Duodenal mucosa (tissue), 2 donors: ENCODE measurements around the gene ADARB2.

Experiments
- H3K27ac ChIP-seq: one replicate; pipeline ENCODE4 v1.7.0; 2013; ENCODE audit warnings: low read depth, low read length
- H3K27me3 ChIP-seq, 2 donors: one replicate each; pipeline ENCODE4 v1.7.0; 2013; ENCODE audit warnings: low read length in 2 of 2, control low read depth in 1 of 2; ENCODE audit not compliant: insufficient read depth in 2 of 2, control insufficient read depth in 1 of 2
- H3K36me3 ChIP-seq, 2 donors: one replicate each; pipeline ENCODE4 v1.7.0; 2013; ENCODE audit warnings: low read length in 2 of 2, control low read depth in 1 of 2; ENCODE audit not compliant: insufficient read depth in 2 of 2, control insufficient read depth in 1 of 2
- H3K4me1 ChIP-seq, 2 donors: one replicate each; pipeline ENCODE4 v1.7.0; 2013; ENCODE audit warnings: low read length in 2 of 2, control low read depth in 1 of 2; ENCODE audit not compliant: insufficient read depth in 2 of 2, control insufficient read depth in 1 of 2
- H3K4me3 ChIP-seq, 2 donors: one replicate each; pipeline ENCODE4 v1.7.0; 2013; ENCODE audit warnings: low read length in 2 of 2, low read depth in 1 of 2
- H3K9ac ChIP-seq, 2 donors: one replicate each; pipeline ENCODE4 v1.7.0; 2013; ENCODE audit warnings: low read length in 2 of 2, low read depth in 1 of 2
- H3K9me3 ChIP-seq, 2 donors: one replicate each; pipeline ENCODE4 v1.7.0; 2013; ENCODE audit warnings: low read length in 2 of 2, control low read depth in 1 of 2; ENCODE audit not compliant: control insufficient read depth in 1 of 2

Gene ADARB2

DNA sequence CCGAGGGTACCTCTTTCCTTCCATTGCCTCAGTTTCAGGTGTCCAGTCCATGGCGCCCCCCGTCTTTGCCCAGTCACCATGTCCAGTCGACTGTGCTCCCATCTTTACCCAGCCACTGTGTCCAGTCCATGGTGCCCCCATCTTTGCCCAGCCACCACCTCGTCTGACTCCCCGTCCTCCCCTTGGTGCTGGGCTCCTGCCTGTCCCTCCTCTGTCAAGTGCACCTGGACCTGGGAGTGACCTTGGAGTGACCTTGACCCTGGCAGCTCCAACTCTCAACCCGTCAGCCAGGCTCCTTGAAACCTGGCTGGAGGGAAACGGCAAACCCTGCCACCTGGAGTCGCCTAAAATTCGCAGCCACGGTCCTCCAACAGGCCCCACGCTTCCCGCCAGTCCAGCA, 180.2 kb downstream of the ADARB2 start:
- no peaks in the 10 kb centered on the region for H3K36me3 ChIP-seq
- peaks cover 0 to 7% of the 10 kb centered on the region in 2 donors for H3K27me3 ChIP-seq
- H3K9ac ChIP-seq = no peak overlapping the region
- no peaks in the 10 kb centered on the region for H3K9me3 ChIP-seq
- no peak overlapping the region for H3K4me3 ChIP-seq
- no peak overlapping the region for H3K27ac ChIP-seq
- H3K4me1 ChIP-seq = no peaks in the 10 kb centered on the region

DNA sequence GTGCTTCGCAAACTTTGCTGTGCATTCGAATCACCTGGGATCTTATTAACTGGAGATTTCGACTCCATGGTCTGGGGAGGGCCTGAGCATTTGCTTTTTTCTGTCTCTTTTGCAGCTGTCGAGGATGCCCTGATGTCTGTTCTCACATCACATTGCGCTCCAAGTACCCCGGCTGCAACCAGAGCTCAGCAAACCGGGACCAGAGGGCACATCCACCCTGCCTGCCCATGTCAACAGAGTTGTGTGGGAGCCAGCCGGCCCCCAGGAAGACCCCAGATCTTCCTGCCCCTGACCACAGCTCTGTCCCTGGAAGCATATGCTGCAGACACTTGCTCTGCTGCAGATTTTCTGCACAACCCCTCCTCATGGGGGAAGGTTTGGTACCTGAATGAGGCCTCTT, 180.8 kb downstream of the ADARB2 start:
- peaks cover 0 to 7% of the 10 kb centered on the region in 2 donors for H3K27me3 ChIP-seq
- H3K9ac ChIP-seq = no peak overlapping the region
- no peaks in the 10 kb centered on the region for H3K36me3 ChIP-seq
- H3K27ac ChIP-seq = no peak overlapping the region
- H3K4me3 ChIP-seq = no peak overlapping the region
- no peaks in the 10 kb centered on the region for H3K9me3 ChIP-seq
- no peaks in the 10 kb centered on the region for H3K4me1 ChIP-seq

DNA sequence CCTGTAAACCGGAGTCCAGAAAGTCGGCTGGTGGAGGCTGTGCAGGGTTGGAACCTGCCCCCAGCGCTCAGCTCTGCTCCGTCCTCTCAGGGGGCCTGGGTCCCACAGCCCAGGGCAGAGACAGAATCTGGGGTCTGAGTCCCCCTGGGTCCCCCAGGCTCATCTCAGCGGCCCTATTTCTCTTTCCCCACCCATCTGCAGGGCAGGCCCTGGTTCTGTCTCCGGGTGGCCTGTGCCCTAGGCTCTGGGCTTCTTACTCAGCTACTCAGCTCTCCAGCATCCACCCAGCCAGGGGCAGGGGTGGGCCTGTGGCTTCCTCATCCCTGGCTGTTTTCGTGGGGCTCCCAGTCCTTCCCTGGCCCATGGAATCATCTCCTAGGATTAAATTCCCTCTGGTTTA, 183.4 kb downstream of the ADARB2 start:
- no peaks in the 10 kb centered on the region for H3K9me3 ChIP-seq
- H3K27me3 ChIP-seq = peaks cover 0 to 3% of the 10 kb centered on the region in 2 donors
- H3K36me3 ChIP-seq = no peaks in the 10 kb centered on the region
- H3K9ac ChIP-seq = no peak overlapping the region
- no peaks in the 10 kb centered on the region for H3K4me1 ChIP-seq
- no peak overlapping the region for H3K4me3 ChIP-seq
- no peak overlapping the region for H3K27ac ChIP-seq

DNA sequence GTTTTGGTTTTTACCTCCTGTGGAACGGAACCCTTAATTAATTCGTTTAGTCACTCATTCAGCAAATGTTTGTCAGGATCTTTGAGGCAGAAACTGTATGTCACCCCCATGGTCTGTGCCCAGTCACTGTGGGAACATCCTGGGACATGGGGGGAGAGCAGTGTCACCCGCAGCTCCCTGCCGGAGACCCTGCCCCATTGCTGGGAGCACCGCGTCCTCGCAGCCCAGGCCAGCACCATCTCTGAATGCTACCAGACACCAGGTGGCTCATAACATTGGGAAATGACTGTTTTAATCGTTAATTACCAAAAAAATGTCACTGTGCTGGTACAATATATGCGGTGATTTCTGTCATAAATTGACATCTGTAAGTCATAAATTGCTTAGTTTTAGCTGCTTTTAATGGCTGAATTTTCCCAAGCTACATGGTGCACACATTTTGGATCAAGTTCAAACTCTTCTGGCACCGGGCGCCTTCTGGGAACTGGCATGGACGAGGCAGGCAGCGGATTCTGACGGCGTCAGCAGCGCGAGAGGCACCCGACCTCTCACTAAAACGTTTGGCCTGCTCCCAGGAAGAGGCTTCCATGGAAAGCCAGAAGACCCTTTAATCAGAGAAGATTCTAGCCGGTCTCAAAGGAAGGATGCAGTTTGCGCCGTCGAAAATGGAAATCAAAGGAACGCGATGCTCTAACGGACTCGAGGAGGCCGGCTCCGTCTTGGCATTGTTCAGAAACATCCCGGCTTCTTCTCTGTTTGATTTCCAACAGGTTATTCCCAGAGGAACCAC, 184.2 kb downstream of the ADARB2 start:
- Histone ChIP-seq H3K4me1 (no peaks in the 10 kb centered on the region), H3K9ac (no peak overlapping the region), H3K27me3 (no peaks in the 10 kb centered on the region), H3K9me3 (no peaks in the 10 kb centered on the region), H3K36me3 (no peaks in the 10 kb centered on the region), H3K27ac (no peak overlapping the region), H3K4me3 (no peak overlapping the region)

DNA sequence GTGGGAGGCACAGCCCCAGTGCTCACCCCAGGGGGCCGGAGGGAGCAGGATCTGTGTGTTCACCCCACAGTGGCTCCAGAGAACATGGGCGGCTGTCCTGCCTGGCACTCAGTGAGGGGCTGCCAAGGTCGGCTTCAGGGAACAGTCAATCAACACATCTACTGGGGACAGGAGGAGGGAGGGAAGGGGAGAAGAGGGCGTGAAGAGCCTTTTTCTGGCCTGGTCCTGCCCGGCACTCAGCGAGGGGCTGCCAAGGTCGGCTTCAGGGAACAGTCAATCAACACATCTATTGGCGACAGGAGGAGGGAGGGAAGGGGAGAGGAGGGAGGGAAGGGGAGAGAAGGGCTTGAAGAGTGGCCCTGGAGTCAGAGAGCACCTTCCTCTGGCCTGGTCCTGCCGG, 184.9 kb downstream of the ADARB2 start:
- no peaks in the 10 kb centered on the region for H3K36me3 ChIP-seq

DNA sequence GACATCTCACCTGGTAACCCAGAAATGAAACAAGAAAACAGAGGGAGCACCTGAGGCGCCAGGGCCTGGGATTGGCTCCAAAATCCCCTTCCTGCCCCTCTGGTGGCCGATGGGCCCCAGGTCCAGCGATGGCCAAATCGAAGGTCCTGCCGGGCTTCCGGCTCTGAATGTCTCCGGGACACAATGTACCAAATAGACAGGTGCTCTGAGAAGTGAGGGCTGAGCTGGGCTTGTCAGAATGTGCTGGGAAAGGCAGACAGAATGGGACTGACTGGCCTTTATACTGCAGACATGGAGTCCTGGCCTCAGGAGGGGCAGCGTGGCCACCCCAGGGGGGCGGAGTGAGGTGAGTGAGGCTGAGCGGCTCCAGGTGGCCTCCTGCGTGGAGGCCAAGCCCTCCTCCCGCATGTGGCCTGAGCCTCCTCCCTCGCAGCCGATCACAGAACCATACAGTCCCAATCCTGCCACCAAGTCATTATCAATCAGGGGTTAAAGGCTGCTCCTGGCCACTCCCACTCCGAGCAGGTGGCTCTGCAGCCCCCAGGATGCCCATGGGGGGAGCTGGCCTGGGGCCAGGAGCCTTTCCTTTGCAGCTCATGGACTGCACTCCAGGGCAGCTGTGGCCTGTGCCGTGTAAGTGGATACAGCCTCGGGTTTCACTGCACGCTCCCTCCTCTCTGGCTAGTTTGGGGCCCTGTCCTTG, 185.5 kb downstream of the ADARB2 start:
- no peak overlapping the region for H3K9ac ChIP-seq
- no peaks in the 10 kb centered on the region for H3K36me3 ChIP-seq
- no peaks in the 10 kb centered on the region for H3K27me3 ChIP-seq
- H3K4me3 ChIP-seq = no peak overlapping the region
- no peak overlapping the region for H3K27ac ChIP-seq
- H3K4me1 ChIP-seq = no peaks in the 10 kb centered on the region
- no peaks in the 10 kb centered on the region for H3K9me3 ChIP-seq

More for the DNA sequence above, 184.9 kb downstream of the ADARB2 start:
- no peak overlapping the region for H3K9ac ChIP-seq
- H3K27ac ChIP-seq = no peak overlapping the region
- H3K4me3 ChIP-seq = no peak overlapping the region
- H3K4me1 ChIP-seq = no peaks in the 10 kb centered on the region
- H3K27me3 ChIP-seq = no peaks in the 10 kb centered on the region
- no peaks in the 10 kb centered on the region for H3K9me3 ChIP-seq

DNA sequence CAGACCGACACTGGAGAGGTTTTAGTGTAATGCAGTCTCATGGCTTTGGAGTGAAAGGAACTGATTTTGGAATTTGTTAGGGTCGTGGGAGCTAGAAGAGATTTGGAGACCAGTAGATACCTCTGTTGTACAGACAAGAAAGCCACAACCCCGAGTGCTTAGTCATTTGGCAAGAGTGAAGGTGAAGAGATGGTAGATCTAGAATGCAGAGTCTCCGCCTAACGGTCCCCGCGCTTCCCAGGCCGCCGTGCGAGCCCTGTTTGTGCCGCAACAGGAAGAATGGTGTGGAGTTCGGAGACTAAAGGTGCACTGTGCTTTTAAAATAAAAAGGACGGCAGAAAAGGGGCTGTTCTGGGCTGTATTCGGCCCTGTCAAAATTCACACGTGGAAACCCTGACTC, 186.7 kb downstream of the ADARB2 start:
- no peak overlapping the region for H3K4me3 ChIP-seq
- H3K27ac ChIP-seq = no peak overlapping the region
- H3K27me3 ChIP-seq = no peaks in the 10 kb centered on the region
- H3K9me3 ChIP-seq = no peaks in the 10 kb centered on the region
- no peaks in the 10 kb centered on the region for H3K36me3 ChIP-seq
- H3K4me1 ChIP-seq = no peaks in the 10 kb centered on the region
- H3K9ac ChIP-seq = no peak overlapping the region

DNA sequence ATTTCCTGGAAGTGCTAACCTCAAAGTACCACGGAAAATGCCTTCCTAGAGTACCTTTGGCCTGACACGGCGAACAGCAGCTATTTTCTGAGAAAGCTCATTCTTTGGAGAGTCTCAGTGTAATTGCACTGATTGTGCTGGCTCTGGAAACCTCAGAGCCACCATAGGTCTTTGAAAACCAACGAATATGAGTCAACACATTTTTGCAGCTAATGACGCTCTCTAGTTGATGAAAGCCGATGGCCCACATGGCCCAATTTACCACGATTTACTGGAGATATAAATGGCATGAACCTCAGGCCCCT, 187.1 kb downstream of the ADARB2 start:
- Histone ChIP-seq H3K9me3 (no peaks in the 10 kb centered on the region), H3K27ac (no peak overlapping the region), H3K9ac (no peak overlapping the region), H3K36me3 (no peaks in the 10 kb centered on the region), H3K4me3 (no peak overlapping the region), H3K4me1 (no peaks in the 10 kb centered on the region), H3K27me3 (no peaks in the 10 kb centered on the region)

DNA sequence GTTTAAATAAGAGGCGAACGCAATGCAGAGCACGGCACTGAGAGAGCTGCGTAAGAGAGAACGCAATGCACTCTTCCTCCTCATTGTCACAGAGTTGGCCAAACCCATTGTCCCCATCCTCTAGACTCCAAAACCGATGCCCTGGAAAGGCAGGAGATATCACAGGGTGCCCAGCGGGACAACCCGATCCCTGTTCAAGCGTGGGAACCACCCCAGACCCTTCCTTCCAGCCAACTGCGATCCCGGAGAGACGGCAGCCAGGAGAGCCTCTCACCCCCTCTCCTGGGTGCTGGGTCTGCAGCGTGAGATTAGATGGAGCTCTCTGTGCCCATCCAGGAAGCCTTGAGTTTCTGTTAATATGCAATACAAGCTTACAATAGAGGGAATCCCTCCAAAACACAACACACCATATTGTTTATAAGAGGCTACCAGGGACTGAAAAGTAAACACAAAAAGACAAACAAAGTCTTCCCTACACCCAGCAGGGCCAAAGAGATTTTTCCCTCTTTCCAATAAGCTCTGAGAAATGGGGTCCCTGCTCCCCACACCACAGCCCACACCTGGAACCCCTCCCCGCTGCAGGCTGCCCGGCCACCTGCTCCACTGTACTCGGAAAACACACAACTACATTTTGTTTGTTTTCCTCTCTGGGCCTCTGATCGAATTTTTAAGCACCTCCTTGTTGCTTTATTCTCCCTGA, 187.6 kb downstream of the ADARB2 start:
- H3K4me1 ChIP-seq = no peaks in the 10 kb centered on the region
- no peaks in the 10 kb centered on the region for H3K36me3 ChIP-seq
- H3K4me3 ChIP-seq = no peak overlapping the region
- H3K27me3 ChIP-seq = no peaks in the 10 kb centered on the region
- no peak overlapping the region for H3K27ac ChIP-seq
- H3K9me3 ChIP-seq = no peaks in the 10 kb centered on the region
- no peak overlapping the region for H3K9ac ChIP-seq

DNA sequence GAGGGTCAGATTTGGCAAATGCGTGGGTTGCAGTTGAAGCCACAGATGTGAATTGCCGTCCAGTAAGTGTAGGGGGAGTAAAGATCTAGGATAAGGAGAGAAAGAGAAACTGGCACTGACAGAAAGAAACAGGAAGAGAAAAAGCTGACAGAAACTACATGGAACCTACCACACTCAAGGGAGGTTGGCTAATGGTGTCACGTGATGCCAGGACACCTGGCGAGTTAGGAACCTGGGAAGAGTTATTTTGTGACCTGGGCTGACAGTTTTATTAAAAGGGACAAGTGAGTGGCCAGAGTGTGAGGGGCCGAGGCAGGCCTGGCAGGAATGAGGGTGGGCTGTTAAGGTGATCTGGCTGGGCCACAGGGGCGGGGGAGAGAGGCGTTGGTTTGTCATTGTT, 188.7 kb downstream of the ADARB2 start:
- Histone ChIP-seq H3K9ac (no peak overlapping the region), H3K36me3 (no peaks in the 10 kb centered on the region), H3K4me3 (no peak overlapping the region), H3K27me3 (no peaks in the 10 kb centered on the region), H3K27ac (no peak overlapping the region), H3K4me1 (no peaks in the 10 kb centered on the region), H3K9me3 (no peaks in the 10 kb centered on the region)
